ENCODE measurements around the gene ATF7IP. TPM values are rescaled to one million over a fixed set of nuclear protein-coding genes. Genes with fewer than 3 reads are reported as not detected.

The ATF7IP gene
- total RNA-seq, 3 donors from 2014 or later (not counting 1 experiment from before 2014, with no cell fraction given), result 161 to 180 (median 173) TPM

GRCh38 chr12:14390870-14391530 lies 25.5 kb downstream of the ATF7IP start:
- no peaks in the 10 kb centered on the region for H3K27me3 Mint-ChIP-seq (ENCODE audit: low read depth in 2 of 2)
- intact Hi-C loops (cut with micrococcal nuclease), result no loop called here
- no peaks in the 10 kb centered on the region for H3K9me3 Mint-ChIP-seq
- Histone ChIP-seq H3K27ac (ENCODE audit: low read length) (peak overlapping the region; percentile 63), H3K4me3 (ENCODE audit: low read length) (no peak overlapping the region), H3K9me3 (ENCODE audit: control insufficient read depth, insufficient read depth, low read length) (no peaks in the 10 kb centered on the region), H3K36me3 (ENCODE audit: control insufficient read depth, insufficient read depth, low read length) (peaks cover 7% of the 10 kb centered on the region), H3K4me1 (ENCODE audit: control insufficient read depth, insufficient read depth, low read length) (peaks cover 32% of the 10 kb centered on the region), H3K27me3 (ENCODE audit: control insufficient read depth, insufficient read depth, low read length) (no peaks in the 10 kb centered on the region)
- peaks cover 57 to 67% of the 10 kb centered on the region in 2 donors for H3K4me1 Mint-ChIP-seq
- peak overlapping the region; percentile 93 to 95 for H3K27ac Mint-ChIP-seq
- DNase-seq (peak in 1 of 2 donors; percentile 63), ATAC-seq (peak; percentile 33 to 56 (median 46))
- no peak for TF ChIP-seq CTCF (IDR thresholded peaks at IDR 0.05)
- peak overlapping the region; percentile 80 for H3K4me3 Mint-ChIP-seq
- peaks cover 6% of the 10 kb centered on the region for H3K36me3 Mint-ChIP-seq
- WGBS (ENCODE audit: insufficient coverage), result 67% methylated on average over 1 of the region's 3 CpGs

- Histone ChIP-seq H3K4me3 (ENCODE audit: low read length) (no peak overlapping the region), H3K4me1 (ENCODE audit: control insufficient read depth, insufficient read depth, low read length) (peaks cover 27% of the 10 kb centered on the region), H3K27ac (ENCODE audit: low read length) (peak overlapping the region; percentile 85), H3K36me3 (ENCODE audit: control insufficient read depth, insufficient read depth, low read length) (peaks cover 7% of the 10 kb centered on the region), H3K27me3 (ENCODE audit: control insufficient read depth, insufficient read depth, low read length) (no peaks in the 10 kb centered on the region), H3K9me3 (ENCODE audit: control insufficient read depth, insufficient read depth, low read length) (no peaks in the 10 kb centered on the region)
- H3K4me1 Mint-ChIP-seq, result peaks cover 57 to 78% of the 10 kb centered on the region in 2 donors
- WGBS (ENCODE audit: insufficient coverage), result no CpG with 5 or more reads among the region's 1 CpG
- H3K36me3 Mint-ChIP-seq, result peaks cover 6% of the 10 kb centered on the region
- intact Hi-C loops (cut with micrococcal nuclease), result loop anchor here (1.0 kb wide), 1 partner anchor 136 kb away; no protein-coding TSS in a partner anchor
- H3K4me3 Mint-ChIP-seq, result peak overlapping the region; percentile 66
- H3K27me3 Mint-ChIP-seq (ENCODE audit: low read depth in 2 of 2), result no peaks in the 10 kb centered on the region
- no peak for DNase-seq
- no peak for TF ChIP-seq CTCF (IDR thresholded peaks at IDR 0.05)
- H3K27ac Mint-ChIP-seq, result peak overlapping the region; percentile 85 to 93
- ATAC-seq, result no peak
- no peaks in the 10 kb centered on the region for H3K9me3 Mint-ChIP-seq
Observed at GRCh38 chr12:14393751-14394150, 28.3 kb downstream of the ATF7IP start.

GRCh38 chr12:14394317-14395073 lies 29.0 kb downstream of the ATF7IP start:
- Mint-ChIP-seq H3K9me3 (no peaks in the 10 kb centered on the region), H3K27ac (peak overlapping the region; percentile 85 to 93), H3K4me1 (peaks cover 54 to 80% of the 10 kb centered on the region in 2 donors), H3K4me3 (peak overlapping the region; percentile 92), H3K36me3 (peaks cover 6% of the 10 kb centered on the region), H3K27me3 (ENCODE audit: low read depth in 2 of 2) (no peaks in the 10 kb centered on the region)
- WGBS (ENCODE audit: insufficient coverage), result 0% methylated on average over 2 of the region's 3 CpGs
- peak overlapping the region; percentile 85 for H3K27ac ChIP-seq (ENCODE audit: low read length)
- peaks cover 7% of the 10 kb centered on the region for H3K36me3 ChIP-seq (ENCODE audit: control insufficient read depth, insufficient read depth, low read length)
- peak overlapping the region; percentile 9 for H3K4me3 ChIP-seq (ENCODE audit: low read length)
- no peak for TF ChIP-seq CTCF (IDR thresholded peaks at IDR 0.05)
- ATAC-seq, result peak; percentile 55 to 73 (median 63)
- intact Hi-C loops (cut with micrococcal nuclease), result loop anchor here (1.0 kb wide), 3 partner anchors 9 to 137 kb away; no protein-coding TSS in a partner anchor
- peaks cover 25% of the 10 kb centered on the region for H3K4me1 ChIP-seq (ENCODE audit: control insufficient read depth, insufficient read depth, low read length)
- H3K27me3 ChIP-seq (ENCODE audit: control insufficient read depth, insufficient read depth, low read length), result no peaks in the 10 kb centered on the region
- H3K9me3 ChIP-seq (ENCODE audit: control insufficient read depth, insufficient read depth, low read length), result no peaks in the 10 kb centered on the region
- peak in 1 of 2 donors; percentile 83 for DNase-seq
